Activated CD8-positive, alpha-beta memory T cell treated with anti-CD3 and anti-CD28 coated beads, Interleukin-2, amount 50 U/mL, for 4 hours (primary cell): ENCODE measurements around the gene RPS28.
"Not testable (repeated sequence)": the region's sequence is repeated elsewhere in the genome, so short reads cannot be mapped to it uniquely, and the experiment has no call there.

Experiments used
- DNase-seq: peaks from one replicate; pipeline ENCODE4 v3.0.0-alpha.2; 2020

The RPS28 gene

DNA sequence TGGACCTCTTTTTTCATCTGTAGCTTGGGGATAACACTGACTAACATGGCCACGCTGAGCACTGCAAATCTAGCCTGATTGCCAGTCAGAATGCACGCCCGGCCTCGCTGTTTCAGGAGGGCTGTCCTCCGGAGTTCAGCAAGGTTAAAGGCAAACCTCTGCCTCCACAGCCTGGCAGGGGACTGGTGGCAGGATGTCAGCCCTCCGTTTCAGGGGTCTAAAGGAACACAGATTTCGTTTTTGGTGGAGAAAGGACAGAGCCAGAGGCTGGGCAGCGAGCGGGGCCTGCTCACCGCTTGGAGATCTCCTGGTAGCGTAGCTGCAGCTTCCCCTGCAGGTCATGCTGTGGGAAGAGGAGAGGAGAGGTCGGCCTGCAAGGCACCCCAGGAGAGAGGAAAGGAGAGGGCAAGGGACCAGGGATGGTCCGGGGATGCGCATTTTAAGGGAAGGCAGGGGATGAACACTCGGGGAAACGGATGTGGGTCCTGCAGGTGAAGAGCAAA lies 681 bp upstream of the RPS28 start:
- no peak for DNase-seq

DNA sequence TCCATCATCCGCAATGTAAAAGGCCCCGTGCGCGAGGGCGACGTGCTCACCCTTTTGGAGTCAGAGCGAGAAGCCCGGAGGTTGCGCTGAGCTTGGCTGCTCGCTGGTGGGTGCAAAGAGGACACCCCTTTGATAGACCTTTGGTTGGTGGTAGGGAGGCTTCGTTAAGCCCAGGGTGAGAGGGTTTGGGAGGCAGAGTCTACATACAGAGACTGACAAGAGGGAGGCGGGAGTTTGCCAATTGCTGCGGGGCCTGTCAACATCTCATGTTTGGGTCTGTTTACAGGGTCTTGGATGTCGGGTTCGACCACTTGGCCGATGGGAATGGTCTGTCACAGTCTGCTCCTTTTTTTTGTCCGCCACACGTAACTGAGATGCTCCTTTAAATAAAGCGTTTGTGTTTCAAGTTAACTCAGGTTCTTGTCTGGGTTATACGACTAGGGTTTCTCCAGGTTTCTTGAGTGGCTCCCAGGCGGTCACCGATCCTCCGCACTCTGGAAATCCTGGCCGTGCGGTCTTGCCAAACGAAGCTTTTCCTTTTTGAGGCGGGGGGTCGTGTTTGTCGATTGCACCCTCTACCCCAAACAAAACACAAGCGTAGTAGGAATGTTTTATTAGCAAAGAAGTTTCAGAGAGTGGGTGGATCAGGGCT lies 816 bp downstream of the RPS28 start:
- no peak for DNase-seq

DNA sequence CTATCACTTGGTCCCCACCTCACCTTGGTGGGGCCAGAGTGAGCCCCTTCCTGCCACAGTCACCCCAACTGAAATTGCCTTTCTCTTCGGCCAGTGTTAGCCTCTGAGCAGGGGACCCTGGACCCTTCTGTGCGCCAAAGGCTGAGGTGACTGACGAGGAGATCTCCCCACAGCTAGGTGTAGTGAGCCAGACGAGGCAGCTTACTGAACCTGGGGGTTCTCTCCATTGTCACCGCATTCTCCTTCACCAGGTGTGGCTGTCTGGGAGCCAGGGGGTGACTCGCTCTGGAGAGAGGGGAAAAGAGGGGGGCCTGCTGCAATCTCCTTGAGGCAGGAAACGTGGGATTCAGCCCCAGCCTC lies 1.3 kb downstream of the RPS28 start:
- DNase-seq, result no peak

DNA sequence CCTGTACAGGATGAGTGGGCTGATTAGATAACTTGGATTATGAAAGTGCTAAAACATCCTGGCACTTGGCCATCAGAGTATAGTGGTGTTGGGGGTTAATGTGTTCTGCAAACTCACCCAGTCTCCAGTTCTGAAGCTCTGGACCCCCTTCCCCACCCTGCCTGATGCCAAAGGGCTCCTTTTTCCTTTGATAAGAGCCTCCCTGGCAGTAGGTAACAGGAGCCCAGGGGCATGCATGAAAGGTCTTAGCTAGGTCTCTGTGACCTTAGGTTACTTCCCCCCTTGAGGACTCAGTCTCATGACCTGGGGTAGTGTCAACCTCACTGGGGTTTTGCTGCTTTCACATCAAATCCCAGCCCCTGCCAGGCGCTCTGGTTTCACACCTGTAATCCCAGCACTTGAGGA lies 2.5 kb downstream of the RPS28 start:
- DNase-seq, result no peak

DNA sequence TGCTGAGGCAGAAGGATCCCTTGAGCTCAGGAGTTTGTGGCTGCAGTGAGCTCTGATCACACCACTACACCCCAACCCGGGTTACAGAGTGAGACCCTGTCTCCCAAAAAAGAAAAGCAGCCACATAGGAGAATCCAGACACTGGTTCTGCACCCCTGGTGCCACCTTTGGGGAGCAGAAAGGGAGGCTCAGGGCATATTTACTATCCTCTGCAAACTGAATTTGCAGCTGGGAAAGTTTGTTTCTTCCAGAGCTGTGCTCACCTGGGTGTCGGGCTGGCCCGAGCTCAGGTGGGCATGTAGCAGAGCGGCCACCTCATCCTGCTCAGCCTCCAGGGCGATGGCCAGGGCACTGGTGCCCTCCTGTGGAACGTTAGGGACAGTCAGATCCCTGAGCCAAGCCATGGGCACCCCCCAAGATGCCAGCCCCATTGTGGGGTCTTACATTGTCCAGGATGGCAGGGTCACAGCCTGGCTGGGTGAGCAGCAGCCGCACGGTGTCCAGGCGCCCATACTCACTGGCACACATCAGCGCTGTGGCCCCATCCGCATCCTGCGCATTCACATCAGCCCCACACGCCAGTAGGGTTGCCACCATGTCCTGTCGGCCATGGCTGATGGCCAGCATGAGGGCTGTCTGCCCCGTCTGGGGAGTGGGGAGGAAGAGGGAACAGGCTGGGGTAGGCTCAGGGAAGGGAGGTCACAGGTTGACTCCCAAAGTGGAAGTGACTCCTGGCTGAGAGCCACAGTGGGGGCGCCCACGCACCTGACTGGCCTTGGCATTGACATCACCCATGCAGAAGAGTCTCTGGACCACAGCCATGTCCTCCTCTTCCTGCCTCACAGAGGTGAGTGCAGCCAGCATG lies 3.1 kb downstream of the RPS28 start:
- DNase-seq, result no peak

DNA sequence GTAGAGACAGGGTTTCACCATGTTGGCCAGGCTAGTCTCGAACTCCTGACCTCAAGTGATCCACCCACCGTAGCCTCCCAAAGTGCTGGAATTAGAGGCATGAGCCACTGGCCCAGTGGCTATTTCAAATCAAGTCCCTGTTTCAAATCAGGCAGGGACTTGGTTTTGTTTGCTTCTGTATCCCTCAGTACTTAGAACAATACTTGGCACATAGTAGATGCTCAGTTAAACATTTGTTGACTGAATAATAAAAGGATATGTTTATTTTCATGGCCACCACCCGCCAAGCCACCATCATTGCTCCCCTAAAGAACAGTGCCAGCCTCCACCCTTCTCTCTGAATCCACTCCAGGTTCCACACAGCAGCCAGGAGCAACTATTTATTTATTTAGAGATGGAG lies 4.2 kb downstream of the RPS28 start:
- DNase-seq, result no peak

DNA sequence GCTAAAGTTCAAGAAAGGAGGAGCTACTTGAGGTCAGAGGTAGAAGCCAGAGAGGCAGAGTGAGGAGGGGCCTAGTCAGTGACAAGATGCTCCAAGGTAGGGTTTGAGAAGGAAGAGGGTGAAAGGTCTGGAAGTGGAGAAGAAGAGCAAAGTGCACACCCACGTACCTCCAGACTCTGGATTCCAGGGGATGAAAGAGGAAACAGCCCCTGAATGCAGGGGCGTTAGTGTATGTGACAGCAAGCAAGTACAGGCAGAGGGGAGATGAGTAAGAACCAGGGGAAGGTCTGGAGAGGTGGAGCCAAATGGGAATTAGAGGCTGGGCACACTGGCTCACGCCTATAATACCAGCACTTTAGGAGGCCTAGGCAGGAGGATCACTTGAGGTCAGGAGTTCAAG lies 8.7 kb downstream of the RPS28 start:
- DNase-seq, result no peak

DNA sequence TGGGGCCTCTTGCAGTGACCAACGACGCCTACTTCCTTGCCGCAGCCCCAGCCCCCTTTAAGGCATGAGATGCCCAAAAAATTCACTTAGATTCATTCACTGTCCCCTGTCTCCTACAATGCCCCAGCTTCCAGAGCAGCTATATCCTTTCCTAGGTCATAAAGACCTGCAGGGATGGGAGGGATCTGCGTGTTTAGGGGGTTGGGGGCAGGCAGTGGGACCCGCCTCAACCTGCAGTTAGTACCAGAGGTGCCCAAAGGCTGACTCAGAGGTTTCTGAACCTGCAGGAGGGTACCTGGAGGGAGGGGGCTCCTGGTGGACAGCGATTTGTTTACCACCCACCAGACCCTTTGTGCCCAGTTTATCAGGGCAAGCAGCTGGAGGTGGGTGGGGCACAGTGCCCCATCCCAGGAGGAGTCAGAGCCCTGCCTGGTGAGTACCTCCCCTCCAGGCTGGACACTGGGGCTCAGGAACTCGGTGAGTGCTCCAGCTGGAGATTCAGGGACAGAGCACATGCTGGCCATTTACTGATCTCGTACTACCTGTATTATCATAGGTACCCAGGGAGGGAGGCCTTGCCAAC lies 10.1 kb downstream of the RPS28 start:
- DNase-seq, result no peak

DNA sequence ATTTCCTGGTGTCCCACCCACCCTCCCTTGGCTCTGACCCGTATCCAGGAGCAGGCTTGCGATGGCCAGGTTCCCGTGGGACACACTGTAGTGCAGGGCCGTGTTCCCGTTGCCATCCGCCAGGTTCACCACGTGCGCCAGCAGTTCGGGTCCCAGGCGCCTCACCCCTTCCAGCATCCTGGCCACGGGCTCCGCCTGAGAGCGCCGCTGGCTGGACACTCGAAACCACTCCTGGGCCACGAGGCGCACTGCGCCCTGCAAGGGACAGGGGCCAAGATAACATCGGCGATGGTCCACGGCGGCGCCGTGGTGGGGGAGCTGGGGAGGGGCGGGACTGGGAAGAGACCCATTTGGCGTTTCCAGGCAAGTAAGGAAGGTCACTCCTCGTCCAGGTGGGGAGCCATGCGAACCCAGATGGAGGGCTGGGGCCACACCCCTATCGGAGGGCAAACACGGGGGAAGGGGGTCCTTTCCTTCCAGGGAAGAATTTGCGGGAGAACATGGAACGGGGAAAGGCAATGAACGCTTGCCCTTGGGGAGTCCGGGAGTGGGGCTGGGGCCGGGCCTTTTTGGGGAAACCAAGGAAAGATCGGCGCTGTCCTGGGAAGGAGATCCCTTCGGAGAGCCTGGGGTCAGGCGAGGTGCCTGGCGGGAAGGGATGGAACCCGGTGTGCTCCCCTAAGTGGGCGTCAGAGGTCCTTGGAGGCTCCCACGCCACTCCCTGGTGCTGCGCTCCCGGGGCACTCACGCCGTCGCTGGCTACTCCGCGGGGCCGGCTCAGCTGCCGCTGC lies 11.9 kb downstream of the RPS28 start:
- DNase-seq, result no peak

DNA sequence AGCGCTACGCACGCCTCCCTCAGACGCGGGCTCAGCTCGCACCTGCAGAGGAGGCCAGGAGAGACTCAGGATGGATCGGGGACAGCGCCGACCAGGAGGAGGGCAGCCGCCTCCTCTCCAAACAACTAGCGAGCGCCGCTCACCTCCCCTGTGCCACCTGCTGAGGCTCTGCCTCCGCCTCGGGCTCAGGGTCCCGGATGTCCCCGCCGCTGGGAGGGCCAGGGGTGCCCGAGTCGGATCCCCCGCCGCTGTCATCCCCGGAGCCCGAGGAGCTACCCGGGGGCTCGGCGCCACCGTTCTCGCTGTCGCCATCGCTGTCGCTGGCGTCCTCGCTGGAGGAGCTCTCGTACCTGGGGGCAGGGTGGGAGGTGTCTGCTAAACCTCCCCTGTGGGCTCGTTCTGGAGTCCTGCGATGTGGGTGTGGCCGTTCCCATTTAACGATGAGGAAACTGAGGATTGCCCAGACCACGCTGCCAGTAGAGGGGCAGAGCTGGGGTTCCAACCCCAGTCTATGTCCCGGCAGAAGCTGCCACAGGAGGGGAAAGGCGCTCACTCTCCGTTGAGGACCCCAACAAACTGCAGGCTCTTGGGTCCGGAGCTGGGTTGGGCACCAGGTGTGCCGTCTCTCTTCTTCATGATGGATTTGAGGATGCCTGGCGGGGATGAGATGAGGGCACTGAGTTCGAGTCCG lies 12.6 kb downstream of the RPS28 start:
- DNase-seq, result no peak

DNA sequence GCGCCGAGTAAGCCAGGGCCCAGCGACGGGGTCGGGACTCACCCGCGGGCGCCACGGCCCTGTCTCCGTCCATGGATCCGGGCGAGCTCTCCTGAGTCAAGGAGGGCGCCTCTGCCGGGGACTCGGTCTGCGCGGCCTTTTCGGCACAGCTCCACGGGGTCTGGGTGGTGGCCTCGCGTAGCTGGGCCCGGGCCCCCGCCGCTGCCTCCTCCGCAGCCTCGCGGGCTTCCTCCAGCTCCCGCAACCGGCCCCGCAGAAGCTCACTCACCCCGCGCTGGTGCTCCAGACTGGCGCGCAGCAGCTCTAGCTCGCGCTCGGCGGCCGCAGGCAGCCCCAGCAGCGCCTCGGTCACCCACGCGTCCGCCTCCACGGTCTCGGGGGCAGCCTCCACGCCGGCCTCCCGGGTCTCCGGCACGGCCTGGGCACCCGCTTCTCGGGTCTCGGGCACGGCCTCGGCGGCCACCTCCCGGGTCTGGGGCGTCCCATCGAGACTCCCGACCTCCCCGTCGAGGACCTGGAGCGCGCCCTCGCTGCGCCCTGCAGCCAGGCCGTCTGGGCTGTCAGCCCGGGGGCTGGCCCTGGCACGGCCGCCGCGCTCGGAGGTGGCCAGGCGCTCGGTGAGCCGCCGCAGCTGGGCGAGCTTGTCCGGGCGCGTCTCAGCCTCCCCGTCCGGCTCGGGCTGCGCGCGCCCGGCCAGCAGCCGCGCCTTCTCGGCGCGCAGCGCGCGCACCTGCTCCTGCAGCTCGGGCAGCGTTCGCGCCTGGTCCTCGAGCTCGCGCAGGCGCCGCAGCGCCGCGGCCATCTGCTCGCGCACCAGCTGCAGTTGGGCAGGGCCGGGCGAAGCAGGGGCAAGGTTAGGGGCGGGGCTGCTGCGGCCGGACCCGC lies 13.4 kb downstream of the RPS28 start:
- no peak for DNase-seq

DNA sequence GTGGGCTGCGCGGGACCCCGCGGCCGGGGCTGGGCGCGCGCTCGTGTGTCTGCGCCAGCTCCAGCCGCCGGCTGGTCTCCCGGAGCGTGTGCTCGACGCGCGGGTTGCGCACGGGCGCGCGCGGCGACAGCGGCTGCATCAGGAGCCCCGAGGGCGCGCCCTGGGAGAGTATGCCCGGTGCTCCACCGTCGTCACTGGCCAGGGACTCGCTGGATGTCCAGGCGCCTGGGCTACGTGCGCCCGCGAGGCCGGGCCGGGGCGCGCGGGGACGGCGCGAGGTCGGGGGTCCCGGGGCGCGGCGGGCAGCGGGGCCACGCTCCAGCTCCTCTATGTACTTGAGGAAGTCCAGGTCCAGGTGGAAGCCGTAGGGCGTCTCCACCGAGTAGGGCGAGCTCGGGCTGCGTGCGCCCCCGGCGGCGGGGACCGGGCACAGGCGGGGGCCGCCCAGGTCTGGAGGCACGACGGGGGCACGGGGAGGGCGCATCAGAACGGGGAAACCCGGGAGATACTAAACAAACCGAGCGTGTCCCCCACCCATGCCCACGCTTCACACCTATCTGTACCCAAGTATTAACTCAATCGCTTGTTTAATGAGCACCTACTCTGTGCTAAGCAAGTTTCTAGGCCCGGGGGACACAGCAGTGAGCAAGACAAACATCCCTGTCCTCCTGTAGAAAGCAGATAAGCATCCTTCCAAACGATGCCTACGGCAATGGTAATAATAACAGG lies 14.2 kb downstream of the RPS28 start:
- peak; percentile 33 for DNase-seq

DNA sequence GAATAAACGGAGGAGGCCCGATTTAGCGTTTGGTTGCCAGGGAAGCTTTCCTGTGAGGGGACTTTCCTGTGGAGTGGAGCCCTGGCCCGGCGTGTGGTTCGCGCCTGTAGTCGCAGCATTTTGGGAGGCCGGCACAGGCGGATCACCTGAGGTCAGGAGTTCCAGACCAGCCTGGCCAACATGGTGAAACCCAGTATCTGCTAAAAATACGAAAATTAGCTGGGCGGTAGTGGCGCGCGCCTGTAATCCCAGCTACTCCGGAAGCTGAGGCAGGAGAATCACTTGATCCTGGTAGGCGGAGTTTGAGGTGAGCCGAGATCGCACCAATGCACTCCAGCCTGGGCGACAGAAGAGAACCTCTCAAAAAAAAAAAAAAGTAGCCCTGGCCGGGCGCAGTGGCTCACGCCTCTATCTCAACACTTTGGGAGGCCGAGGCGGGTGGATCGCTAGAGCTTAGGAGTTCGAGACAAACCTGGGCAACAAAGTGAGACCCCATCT lies 14.8 kb downstream of the RPS28 start:
- DNase-seq, result no peak

DNA sequence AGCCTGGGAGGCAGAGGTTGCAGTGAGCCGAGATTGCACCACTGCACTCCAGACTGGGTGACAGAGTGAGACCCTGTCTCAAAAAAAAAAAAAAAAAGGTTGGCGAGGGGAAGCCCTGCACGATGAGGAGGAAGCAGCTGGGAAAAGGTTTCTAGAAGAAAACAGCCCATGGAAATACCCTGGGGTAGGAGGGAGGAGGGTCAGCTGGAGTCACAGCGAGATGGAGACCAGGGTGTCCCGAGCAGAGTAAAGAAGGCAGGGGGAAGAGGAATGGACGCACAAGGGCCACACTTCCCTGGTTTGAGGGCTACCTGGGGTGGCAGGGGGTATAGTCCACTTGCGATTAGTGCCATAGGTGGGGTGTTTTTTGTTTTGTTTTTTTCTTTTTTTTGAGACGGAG lies 15.4 kb downstream of the RPS28 start:
- DNase-seq, result no peak

DNA sequence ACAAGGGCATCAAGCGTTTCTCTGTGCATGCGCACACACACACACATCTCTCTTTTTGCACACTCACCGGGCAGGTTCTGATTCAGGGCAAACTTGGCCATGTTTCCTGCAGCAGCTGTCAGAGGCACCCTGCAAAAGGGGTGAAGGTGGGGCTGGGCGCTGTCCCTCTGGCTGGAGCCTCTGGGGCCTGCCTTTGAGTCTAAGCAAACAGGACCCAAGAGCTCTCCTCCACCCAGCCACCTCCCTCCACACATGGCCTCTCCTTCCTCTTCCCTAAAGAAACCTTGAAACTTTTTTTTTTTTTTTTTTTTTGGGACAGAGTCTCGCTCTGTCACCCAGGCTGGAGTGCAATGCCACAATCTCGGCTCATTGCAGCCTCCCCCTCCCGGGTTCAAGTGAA lies 16.4 kb downstream of the RPS28 start:
- DNase-seq, result no peak

DNA sequence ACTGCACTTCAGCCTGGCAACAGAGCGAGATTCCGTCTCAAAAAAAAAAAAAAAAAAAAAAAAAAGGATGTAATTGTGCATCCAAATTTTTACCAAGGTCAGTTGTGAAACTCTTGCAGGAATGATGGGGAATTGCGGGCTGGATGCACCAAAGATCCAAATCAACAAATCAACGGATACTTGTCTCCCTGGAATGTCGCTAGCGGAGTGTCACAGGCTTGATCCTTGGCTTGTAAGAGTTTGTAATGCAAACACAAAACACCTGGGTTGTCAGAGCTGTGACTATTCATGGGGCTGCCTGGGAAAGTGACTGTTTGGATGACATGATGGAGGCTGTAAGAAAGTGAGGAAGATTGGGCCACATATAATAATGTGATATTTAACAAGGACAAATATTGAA lies 17.5 kb downstream of the RPS28 start:
- DNase-seq, result no peak

DNA sequence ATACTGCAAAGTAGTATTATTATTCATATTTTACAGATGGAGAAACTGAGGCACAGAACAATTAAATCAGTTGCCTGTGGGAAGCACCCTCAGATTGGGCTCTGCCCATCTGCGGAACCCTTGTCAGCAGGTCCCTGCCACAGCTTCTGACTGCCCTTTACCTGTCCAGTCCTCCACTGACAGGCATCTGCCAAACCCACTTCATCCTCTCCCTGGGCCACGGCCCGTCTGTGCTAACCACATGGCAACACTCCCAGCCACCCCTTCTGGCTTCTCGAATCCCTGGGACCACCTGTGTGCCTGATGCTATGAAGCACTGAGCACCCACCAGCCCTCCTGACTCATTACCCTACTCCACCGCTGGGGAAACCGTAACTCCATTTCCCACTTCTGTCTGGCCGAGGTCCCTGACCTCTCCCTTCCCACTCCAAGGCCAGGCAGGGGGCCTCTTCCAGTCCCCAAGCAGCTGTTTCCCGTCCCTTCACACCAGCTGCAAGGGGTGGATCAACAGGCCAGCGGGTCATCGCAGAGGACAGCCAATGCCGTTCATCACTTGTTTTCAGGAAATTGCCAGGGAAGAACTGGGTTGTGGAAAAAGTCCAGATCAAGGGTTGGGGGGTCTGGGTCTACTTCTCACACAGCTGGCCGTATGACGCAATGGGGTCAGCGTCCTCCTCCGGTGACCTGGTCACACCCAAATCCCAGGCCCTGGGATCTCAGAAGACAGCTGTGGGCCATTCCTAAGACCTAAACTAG lies 19.2 kb downstream of the RPS28 start:
- DNase-seq, result no peak

DNA sequence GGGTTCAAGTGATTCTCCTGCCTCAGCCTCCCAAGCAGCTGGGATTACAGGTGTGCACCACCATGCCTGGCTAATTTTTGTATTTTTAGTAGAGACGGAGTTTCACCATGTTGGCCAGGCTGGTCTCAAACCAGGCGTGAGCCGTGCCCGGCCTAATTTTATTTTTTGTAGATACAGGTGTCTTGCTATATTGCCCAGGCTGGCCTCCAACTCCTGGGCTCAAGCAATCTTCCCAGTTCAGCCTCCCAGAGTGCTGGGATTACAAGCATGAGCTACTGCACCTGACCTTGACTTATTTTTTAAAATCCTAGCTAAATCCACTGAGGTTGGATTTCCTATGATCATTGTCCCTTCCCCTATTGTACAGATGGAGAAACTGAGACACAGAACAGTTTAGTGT lies 20.2 kb downstream of the RPS28 start:
- DNase-seq, result not testable (repeated sequence)

DNA sequence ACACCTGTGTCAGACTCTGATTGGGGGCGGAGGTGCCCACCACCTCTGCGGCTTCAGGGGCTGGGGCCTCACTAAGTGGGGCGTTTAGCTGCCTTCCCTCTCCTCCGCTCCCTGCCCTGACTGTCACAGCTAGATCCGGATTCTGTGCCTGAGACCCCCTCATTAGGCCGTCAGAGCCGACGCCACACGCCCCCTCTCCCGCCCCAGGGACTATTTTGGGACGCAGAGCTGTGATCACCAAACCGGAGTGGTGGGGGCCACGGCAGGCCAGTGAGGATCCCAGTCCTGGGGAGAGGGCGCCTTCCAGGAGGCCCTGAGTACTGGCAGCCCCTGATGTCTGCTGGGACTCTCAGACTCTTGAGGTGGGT lies 21.0 kb downstream of the RPS28 start:
- no peak for DNase-seq
